Stimulated activated CD4-positive, alpha-beta T cell treated with anti-CD3 and anti-CD28 coated beads, Interleukin-2, amount 100 ng/mL, for 48 hours (primary cell): ENCODE results near the gene FAM20C.

Experiments used
- DNase-seq, 2 donors: peaks; one replicate each; pipeline ENCODE4 v3.0.0-alpha.2; 2020

FAM20C gene

DNA sequence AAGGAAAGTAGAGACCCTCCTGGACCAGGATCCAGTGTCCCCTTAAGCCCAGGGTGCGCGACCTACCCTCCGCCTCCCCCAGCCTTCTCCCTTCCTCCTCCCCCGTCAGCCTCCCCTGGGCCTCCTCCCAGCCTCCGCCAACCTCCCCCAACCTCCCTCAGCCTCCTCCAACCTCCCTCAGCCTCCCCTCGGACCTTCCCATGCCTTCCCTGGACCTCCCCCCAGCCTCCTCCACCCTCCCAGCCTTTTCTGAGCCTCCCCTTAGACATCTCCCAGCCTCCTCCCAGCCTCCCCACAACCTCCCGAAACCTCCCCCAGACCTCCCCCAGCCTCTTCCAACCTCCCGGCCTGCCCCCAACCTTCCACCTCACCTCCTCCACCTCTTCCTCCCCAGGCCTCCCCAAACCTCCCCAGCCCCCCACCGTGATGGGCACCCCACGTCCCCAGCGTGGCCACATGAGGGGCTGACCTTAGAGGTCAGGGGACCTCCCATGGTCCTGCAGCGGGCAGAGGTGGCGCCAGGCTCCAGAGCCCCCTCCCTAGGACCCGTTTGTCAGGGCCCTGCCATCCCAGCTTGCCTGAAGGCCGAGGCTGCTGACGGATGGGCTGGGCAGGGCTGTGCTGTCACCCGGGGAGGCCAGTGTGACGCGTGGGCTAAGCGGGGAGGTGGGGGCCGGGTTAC is 18.8 kb downstream of the FAM20C start:
- no peak for DNase-seq

DNA sequence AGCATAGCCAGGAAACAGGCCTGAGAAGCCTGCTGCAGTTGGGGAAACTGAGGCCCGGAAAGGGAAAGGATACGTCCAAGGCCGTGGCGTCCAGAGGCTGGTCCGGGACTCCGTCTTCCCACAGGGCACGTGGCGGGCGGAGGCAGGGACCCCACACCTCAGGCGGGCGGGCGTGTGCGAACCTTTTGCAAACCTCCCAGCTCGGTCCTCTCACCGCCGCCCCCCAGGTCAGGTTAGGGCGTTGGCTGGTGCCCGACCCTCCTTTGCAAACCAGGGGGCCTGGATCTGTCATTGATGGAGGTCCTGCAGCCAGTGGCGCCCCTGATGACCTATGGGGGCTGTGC is 19.3 kb downstream of the FAM20C start:
- DNase-seq = no peak

DNA sequence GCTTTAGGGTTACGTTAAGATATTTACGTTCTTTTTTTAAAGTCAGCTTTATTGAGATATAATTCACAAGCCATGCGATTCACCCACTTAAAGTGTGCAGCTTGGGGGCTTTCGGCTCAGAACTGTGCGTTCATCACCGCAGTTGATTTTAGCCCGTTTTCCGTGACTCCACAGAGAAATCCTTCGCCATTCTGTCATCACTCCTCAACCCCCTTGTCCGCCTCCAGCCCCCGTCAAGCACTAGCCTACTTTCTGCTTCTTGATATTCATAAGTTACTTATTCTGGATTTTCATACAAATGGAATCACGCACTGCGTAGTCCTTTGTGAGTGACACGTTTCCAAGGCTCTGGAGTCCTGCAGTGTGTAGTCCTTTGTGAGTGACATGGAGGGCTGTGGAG is 20.4 kb downstream of the FAM20C start:
- DNase-seq = no peak

DNA sequence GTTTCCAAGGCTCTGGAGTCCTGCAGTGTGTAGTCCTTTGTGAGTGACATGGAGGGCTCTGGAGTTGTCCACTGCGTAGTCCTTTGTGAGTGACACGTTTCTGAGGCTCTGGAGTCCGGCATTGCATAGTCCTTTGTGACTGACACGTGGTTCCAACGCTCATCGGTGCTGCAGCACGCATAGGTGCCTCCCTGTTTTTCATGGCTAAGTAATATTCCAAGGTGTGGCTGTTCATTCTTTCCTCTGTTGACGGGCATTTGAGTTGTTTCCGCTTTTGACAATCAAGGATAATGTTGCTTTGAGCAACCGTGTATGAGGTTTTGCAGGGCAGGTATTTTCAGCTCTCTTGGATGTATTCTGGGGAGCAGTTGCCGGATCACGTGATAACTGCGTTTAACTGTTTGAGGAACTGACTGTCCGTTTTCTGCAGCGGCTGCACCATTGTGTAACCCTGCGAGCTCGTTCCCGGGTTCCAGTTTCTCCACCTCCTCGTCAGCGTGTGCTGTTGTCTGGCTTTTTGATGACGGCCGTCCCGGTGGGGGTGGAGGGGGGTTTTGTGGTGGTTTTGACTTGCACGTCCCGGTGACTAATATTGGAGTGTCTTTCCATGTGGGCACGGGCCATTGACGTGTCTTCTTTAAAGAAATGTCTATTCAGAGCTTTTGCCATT is 21.1 kb downstream of the FAM20C start:
- no peak for DNase-seq

DNA sequence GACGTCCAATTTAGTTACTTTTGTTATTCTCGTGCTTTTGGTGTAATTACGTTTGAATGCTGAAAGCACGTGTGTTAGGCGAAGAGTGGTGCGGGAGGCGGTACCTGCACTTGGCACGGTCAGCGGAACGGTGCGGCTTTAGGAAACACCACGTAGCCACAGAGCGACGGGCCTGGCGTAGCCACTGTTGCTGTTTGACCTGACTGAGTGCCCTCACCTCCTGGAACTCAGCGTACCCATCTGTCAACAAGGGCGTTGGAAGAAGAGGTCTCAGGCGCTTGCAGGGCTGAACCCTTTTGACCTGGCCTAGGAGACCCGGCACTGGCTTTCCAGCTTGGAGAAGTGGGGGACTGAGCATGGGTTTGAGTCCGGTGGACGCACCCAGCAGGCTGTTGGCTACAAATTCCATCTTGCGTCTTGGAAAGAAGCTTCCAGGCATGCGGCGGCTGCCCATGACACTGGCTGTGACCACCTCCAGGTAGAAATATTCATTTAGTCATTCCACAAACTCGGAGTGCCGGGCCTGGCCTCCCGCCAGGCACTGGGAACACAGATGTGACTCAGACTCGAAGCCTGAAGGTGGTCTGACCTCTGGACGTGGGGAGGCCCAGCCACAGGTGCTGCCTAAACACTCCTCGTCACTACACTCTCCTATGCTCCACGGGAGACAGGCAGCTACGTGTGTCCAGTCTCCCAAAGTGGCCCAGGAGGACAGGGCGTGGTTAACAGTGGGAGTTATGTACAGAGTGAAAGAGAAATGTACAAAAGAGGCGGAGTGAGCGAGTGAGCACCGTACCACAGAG is 22.2 kb downstream of the FAM20C start:
- DNase-seq = no peak

DNA sequence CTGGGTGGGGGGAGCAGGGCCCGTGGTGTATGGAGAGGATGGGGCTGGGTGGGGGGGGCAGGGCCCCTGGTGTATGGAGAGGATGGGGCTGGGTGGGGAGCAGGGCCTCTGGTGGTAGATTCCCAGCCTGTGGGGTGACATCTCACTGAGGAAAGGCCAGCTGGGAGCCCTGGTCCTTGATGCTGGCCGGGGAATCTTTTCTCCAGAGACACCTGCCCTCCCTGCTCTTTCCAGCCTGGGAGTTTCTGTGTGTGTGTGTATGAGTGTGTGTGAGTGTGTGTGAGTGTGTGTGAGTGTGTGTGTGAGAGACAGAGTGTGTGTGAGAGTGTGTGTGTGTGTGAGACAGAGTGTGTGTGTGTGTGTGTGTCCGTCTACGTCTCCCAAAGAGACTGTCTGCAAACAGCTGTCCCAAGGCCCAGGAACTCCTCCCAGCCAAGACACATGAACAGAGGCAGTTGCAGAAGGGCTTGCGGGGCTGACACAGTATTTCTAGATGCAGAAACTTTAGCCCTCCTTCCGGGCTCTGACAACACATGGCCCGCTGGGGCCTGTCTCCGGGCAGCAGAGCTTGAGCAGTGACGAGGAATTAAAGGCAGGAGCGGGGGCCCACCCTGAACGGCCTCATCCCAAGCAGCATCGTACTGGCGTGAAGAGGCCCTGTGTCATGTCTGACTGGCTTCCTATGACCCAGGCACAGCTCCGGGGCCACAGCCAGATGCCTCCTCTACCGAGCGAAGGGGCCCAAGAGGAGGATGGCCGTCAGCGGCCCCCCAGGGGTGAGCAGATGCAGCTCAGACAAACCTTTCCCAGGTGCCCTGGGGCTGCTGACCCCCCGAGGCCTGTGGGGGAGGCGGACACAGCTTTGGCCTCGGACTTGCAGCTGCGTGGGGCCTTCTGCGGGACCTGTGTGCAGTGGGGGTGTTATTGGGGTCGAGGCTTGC is 24.3 kb downstream of the FAM20C start:
- DNase-seq = no peak

DNA sequence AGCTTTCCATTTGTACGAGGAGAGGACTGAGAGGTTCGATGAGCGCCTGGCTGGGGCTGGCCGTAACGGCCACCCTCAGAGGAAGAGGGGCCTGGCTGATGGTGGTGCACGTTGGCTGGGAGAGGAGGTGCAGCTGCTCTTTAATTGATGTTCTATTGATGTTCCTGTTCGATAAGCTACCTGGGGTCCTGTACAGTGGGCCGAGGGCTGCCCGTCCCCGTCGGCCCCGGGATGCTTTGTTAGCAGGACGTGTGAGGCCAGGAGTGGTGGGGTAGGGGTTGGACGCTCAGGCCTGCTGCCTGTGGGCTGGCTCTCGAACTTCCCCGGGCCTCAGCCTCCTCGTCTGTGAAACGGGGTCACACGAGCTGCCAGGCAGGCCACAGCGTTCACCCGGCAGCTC is 25.4 kb downstream of the FAM20C start:
- DNase-seq = no peak

DNA sequence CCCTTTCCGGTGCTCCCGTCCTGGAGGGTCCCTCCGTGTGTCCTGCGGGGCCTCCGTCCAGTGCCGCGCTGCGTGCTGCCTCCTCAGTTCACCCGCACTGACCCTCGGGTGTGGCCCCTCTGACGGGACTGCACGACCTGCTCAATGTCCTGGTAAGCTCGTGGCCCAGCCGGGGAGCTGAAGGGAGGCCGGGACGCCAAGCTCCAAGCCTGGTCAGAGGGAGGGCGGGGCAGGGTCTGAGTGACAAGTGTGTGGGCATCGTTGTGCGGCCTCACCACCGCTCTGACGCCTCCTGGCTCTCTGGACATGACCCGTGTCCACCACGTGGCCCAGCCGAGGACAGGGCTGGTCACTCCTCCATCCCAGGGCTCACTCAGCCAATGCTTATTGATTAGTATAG is 25.9 kb downstream of the FAM20C start:
- no peak for DNase-seq

DNA sequence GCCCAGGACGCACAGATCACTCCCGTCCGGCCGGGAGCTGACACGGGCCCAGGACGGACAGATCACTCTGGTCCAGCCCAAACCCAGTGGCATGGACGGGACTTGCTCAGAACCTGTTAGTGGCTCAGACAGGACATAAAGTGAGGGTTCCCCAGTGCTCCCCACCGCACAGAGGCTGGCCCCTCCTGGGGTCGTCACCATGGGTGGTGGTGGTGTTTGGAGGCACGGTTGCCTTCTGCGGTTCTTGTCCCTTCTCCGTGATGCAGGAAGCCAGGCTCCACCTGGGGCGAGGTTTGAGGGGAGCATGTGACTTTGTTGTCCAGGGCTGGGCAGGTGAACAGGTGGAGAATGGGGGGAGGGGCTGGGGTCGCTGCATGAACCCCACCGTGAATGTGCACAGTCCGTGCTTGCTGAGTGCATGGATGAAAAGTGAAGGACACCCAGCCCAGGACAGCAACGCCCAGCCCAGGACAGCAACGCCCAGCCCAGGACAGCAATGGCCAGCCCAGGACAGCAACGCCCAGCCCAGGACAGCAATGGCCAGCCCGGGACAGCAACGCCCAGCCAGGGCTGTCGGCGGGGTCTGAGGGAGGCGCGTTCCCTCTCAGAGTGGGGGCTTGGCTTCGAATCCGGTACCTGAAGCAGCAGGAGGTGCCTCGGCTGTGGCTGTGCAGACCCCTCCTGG is 26.7 kb downstream of the FAM20C start:
- DNase-seq = no peak

DNA sequence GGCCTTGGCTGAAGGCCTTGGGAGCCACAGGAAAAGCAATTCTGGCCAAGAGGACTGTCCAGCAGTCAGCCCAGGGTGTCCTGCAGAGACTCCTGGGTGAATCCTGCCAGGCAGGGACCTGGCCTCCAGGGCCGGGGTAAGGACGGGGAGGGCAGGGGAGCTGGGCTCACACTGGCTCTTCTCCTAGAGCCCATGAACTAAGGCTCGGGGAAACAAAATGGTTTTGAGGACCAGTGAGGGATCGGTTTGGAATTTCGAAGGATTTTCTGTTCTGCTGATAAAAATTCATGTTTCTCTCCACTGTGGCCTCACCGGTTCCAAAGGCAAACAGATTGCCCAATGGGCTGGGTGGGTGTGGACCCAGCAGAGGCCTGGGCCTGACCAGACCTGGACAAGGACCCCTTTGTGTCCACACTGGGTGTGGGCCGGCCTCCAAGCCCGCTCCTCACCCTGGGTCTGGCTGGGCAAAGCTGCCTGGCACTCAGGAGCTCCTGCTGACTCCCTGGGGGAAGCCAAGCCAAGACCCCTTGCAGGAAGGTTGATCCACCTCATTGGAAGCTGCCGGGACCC is 27.3 kb downstream of the FAM20C start:
- DNase-seq = no peak

DNA sequence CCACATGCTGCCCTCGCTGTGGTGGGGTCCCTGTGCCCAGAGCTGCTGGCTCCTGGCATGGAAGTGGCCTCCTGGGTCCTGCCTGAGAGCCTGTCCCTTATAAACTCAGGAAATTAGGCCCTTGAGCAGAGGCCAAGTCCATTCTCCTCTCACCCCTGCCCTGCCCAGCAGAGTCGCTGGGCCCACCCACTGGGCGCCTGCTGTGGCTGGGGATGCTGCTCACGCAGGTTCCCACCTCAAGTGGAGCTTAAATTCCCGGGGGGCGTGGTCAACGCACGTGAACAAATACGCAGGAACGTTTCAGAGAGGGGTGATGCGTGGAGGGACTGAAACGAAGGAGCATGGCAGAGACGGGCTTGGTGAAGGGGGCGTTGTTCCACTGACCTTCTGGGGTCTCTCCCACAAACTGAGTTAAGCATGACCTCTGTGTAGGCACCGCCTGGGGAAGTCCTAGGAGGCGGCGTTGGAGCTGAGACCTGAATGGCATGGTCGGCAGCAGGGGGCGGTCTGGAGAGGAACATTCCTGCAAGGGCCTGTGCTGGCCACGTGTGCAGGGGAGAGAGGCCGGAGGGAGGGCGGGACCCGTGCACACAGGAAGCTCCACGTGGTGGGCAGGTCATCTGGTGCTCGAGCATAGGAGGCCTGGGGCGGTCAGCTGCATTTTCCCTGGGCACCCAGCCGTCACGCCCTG is 27.9 kb downstream of the FAM20C start:
- DNase-seq = no peak

DNA sequence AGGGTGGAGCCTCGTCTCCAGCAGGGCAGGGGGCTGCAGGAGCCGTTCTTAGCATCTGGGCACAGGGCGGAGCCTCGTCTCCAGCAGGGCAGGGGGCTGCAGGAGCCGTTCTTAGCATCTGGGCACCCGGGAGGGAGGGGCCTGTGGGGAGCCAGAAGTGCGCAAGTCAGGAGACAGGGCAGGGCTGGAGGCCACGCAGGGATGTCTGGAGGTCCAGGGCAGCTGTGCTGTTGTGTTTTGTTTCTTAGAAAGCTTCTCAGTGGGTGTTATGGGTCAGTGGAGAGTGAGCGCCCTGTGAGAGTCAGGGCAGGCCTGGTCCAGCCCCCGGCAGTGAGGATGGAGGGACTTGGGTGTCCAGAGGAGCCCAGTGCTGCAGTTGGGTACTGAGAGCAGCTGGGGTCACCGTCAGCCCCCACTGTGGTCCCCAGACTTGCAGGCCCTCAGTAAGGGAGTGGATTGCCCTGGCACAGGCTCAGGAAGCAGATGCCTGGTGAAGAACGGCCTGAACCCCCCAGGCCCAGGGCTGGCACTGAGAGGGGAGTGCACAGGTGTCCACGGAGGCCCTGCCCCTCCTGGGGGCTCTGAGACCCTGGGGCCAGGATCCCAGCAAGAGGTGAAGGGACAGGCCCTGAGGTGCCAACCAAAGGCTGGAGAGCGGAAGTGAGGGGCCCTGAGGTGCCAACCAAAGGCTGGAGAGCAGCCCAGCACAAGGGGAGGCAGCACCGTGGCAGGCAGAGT is 29.8 kb downstream of the FAM20C start:
- DNase-seq = no peak

DNA sequence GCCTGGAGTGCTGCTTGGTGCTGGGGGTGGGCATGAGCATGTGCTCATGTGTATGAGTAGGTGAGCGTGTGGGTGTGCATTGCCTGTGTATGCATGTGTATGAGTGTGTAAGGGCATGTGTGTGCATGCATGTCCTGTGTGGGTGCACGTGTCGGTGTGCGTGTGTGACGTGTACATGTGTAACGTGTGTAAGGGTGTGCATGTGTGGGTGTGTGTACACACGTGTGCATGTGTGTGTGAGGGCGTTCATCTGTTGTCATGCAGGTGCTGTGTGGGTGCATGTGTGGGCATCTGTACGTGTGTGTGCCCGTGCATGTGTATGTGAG is 30.3 kb downstream of the FAM20C start:
- DNase-seq = no peak

DNA sequence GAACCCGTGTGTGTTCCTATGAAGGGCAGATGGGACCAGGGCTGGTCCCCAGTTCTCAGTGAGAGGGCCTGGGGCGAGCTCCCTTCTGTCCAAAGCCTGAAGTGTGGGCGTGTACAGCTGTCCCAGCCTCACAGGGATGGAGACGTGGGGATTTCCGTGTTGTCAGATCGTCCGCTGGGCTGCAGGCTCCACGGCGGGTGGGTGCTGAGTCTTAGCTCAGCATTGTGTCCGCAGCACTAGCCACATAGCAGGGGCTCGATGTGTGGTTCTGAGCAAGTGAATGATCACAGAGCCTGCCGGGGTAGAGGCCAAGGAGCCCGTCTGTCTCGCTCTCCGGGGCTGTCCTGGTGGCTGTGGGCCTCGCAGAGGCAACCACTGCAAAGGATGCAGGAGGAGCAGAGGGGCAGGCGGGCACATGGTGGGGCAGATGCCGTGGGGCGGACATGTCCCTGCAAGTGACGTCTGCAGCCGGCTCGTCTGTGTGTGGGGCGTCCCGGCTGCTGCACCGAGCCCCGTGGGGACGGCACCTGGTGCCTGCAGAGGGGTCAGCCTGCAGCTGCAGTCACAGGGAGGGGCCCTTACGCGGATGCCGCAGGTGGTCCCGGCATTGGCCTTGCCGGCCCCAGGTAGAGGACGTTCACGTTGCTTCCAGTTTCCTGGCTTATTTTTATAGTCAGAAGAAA is 30.9 kb downstream of the FAM20C start:
- DNase-seq = no peak

DNA sequence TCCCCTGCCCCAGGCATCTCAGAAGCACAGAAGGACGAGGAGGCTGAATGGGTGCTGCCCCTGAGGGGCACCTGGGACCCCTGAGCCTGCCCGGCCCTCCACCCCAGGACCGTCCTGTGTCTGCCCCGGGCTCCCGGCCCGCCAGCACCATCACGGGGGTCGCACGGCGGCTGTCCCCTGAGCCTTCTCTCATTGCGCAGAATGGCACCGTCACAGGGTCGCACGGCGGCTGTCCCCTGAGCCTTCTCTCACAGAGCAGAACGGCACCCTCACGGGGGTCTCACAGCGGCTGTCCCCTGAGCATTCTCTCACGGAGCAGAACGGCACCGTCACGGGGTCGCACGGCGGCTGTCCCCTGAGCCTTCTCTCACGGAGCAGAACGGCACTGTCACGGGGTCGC is 31.5 kb downstream of the FAM20C start:
- DNase-seq = no peak

DNA sequence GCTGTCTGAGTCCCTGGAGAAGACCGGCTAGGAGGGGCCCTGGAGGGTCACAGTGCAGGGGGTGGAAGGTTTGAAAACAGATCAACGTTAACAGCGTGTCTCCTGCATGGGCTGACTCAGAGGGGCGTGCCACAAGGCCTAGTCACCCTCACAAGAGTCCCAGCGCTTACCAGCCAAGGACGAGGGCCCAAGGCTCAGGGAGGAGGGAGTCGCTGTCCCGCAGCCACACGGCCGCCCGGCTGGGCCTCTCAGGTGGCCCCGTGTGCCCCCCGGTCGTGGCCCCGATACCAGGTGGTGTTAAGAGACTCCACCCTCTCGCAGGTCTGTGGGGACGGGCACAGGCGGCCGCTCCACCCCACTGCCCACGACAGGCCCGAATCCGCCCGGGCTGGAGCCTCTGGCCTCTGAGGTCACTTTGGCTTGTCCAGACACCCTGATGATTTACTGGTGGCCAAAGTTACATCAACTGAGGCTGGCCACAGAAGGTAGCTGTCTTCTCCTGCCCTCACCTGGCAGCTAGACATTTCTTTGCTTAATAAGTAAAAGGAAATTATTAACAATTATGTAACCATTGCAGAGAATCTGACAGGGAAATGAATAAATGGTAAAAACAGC is 34.0 kb downstream of the FAM20C start:
- DNase-seq = no peak

DNA sequence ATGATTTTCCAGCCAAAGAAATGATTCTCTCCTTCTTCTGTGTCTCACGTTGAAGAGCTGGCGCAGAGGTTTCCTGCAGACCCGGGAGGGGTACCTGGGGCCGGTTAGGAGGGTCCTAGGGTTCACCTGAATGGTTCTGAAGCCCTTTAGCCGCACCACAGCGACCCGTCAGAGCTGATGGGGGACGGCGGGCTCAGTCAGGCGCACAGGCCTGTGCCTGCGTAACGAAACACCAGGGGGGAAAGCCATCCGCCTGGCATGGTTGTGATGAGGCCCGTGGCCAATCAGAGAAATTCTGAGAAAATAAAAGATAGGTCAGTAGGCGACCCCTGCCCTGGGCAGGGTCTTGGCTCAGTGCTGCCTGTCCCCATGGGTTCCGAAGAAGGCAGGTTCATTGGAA is 35.6 kb downstream of the FAM20C start:
- DNase-seq = no peak

DNA sequence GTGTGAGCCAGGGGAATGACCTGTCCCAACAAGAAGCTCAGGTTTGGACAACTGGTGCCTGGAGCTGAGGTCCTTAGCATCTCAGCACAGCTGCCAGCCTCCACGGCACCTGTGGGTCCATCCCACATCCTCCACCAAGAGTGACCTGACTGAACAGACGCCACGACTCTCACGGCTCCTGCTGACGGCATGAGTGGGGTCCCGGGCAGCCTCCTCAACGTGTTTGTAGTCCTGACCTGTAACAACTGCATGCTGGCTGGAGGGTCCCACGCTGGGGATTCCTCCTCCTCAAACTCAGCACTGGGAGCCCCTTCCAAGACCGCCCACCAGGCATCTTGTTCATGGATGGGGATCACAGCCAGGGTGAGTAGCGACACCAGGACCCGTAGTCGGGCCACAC is 36.2 kb downstream of the FAM20C start:
- no peak for DNase-seq

DNA sequence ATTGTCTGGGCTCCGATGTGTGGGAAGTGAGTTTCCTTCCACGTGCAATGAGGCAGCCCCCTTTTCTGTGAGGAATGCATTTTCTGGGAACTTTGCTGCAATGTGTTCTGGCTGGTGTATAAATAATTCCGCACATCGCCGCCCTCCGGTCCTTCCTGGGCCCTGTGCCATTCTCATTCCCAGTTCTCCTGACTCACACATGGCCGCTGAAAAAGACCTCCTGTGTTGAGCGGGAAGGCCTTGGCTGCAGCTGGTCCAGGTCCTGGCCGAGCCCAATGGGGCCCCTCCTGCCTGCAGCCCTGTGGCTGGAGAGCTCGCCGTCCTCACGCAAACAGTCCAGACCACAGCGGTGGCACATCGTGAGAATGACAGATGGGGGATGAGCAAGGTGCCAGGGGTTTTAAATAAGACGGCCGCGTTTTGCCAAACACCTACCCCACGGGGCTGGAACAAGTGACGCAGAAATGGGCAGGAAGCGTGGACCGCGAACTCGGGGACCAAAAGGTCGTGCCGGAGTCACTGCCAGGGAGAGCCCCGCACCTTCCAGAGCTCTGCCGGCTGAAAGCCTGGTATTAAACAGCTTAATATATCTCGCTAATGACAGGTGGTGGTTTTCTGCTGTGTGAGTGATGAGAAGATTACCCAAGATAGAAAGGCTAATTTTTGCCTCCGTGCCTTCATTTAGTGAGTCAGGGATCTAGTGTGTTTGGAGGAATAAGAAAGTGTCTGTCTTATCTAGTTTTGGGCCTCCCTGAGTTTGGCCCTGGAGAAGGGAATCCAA is 37.0 kb downstream of the FAM20C start:
- DNase-seq = no peak
